Effector memory CD4-positive, alpha-beta T cell (primary cell): ENCODE data around the gene B4GALT5.

Experiments
- DNase-seq, 3 donors: peaks; one replicate each; pipeline ENCODE4 v3.0.0-alpha.2; 2020
- H3K27ac ChIP-seq: 2 replicates; pipeline ENCODE4 v1.7.0; 2013; ENCODE audit warnings: mild to moderate bottlenecking, low read length, moderate library complexity; ENCODE audit not compliant: insufficient read depth, poor library complexity, severe bottlenecking
- H3K27me3 ChIP-seq: replicated peaks from 2 replicates; pipeline ENCODE4 v1.7.0; 2013; ENCODE audit warnings: mild to moderate bottlenecking, low read length; ENCODE audit not compliant: insufficient read depth, control insufficient read depth, poor library complexity, severe bottlenecking
- H3K36me3 ChIP-seq: 2 replicates; pipeline ENCODE4 v1.7.0; 2013; ENCODE audit warnings: mild to moderate bottlenecking, low read length, moderate library complexity; ENCODE audit not compliant: control insufficient read depth, insufficient read depth
- H3K4me1 ChIP-seq: 2 replicates; pipeline ENCODE4 v1.7.0; 2013; ENCODE audit warnings: low read length, mild to moderate bottlenecking; ENCODE audit not compliant: control insufficient read depth, insufficient read depth, poor library complexity, severe bottlenecking
- H3K4me3 ChIP-seq: 2 replicates; pipeline ENCODE4 v1.7.0; 2013; ENCODE audit warnings: low read length, low read depth, mild to moderate bottlenecking; ENCODE audit not compliant: insufficient read depth, poor library complexity, severe bottlenecking
- H3K9me3 ChIP-seq: 2 replicates; pipeline ENCODE4 v1.7.0; 2013; ENCODE audit warnings: mild to moderate bottlenecking, low read length, moderate library complexity; ENCODE audit not compliant: control insufficient read depth

B4GALT5 gene

GRCh38 chr20:49610691-49611538, 102.8 kb downstream of the B4GALT5 start:
- Histone ChIP-seq H3K9me3 (no peaks in the 10 kb centered on the region), H3K4me3 (no peak overlapping the region), H3K27ac (no peak overlapping the region), H3K36me3 (no peaks in the 10 kb centered on the region), H3K27me3 (no peaks in the 10 kb centered on the region), H3K4me1 (peaks cover 6% of the 10 kb centered on the region)
- DNase-seq: peak; percentile 53 to 62 (median 59)

GRCh38 chr20:49608752-49609670, 104.7 kb downstream of the B4GALT5 start:
- no peak overlapping the region for H3K27ac ChIP-seq
- H3K4me1 ChIP-seq: peaks cover 6% of the 10 kb centered on the region
- no peaks in the 10 kb centered on the region for H3K27me3 ChIP-seq
- no peaks in the 10 kb centered on the region for H3K36me3 ChIP-seq
- H3K4me3 ChIP-seq: peak overlapping the region; percentile 33
- no peaks in the 10 kb centered on the region for H3K9me3 ChIP-seq
- DNase-seq: peak; percentile 45 to 55 (median 48)

GRCh38 chr20:49607568-49607967, 106.1 kb downstream of the B4GALT5 start:
- DNase-seq: no peak
- H3K4me1 ChIP-seq: peaks cover 6% of the 10 kb centered on the region

GRCh38 chr20:49603209-49603627, 110.5 kb downstream of the B4GALT5 start:
- no peak for DNase-seq

More at GRCh38 chr20:49607568-49607967, 106.1 kb downstream of the B4GALT5 start:
- no peak overlapping the region for H3K27ac ChIP-seq
- no peak overlapping the region for H3K4me3 ChIP-seq
- no peaks in the 10 kb centered on the region for H3K36me3 ChIP-seq
- H3K9me3 ChIP-seq: no peaks in the 10 kb centered on the region
- no peaks in the 10 kb centered on the region for H3K27me3 ChIP-seq

GRCh38 chr20:49602345-49603208, 111.1 kb downstream of the B4GALT5 start:
- H3K27me3 ChIP-seq: no peaks in the 10 kb centered on the region
- H3K27ac ChIP-seq: no peak overlapping the region
- H3K4me3 ChIP-seq: no peak overlapping the region
- no peak for DNase-seq
- H3K9me3 ChIP-seq: no peaks in the 10 kb centered on the region
- no peaks in the 10 kb centered on the region for H3K36me3 ChIP-seq
- no peaks in the 10 kb centered on the region for H3K4me1 ChIP-seq

More at GRCh38 chr20:49603209-49603627, 110.5 kb downstream of the B4GALT5 start:
- H3K27me3 ChIP-seq: no peaks in the 10 kb centered on the region
- no peak overlapping the region for H3K27ac ChIP-seq
- H3K4me1 ChIP-seq: no peaks in the 10 kb centered on the region
- no peak overlapping the region for H3K4me3 ChIP-seq
- H3K9me3 ChIP-seq: no peaks in the 10 kb centered on the region
- H3K36me3 ChIP-seq: no peaks in the 10 kb centered on the region

- Histone ChIP-seq H3K36me3 (no peaks in the 10 kb centered on the region), H3K4me1 (peaks cover 2% of the 10 kb centered on the region), H3K27ac (no peak overlapping the region), H3K27me3 (no peaks in the 10 kb centered on the region), H3K4me3 (no peak overlapping the region), H3K9me3 (no peaks in the 10 kb centered on the region)
- DNase-seq: no peak
Observed at GRCh38 chr20:49601153-49601924, 112.3 kb downstream of the B4GALT5 start.

- DNase-seq: no peak
- H3K27ac ChIP-seq: no peak overlapping the region
- H3K27me3 ChIP-seq: no peaks in the 10 kb centered on the region
- peaks cover 4% of the 10 kb centered on the region for H3K4me1 ChIP-seq
- H3K36me3 ChIP-seq: no peaks in the 10 kb centered on the region
- no peak overlapping the region for H3K4me3 ChIP-seq
- H3K9me3 ChIP-seq: no peaks in the 10 kb centered on the region
Observed at GRCh38 chr20:49599746-49600113, 113.9 kb downstream of the B4GALT5 start.

- no peaks in the 10 kb centered on the region for H3K9me3 ChIP-seq
- no peak overlapping the region for H3K27ac ChIP-seq
- H3K4me1 ChIP-seq: peaks cover 22% of the 10 kb centered on the region
Observed at GRCh38 chr20:49597825-49598395, 115.8 kb downstream of the B4GALT5 start.

More at GRCh38 chr20:49597825-49598395, 115.8 kb downstream of the B4GALT5 start:
- DNase-seq: no peak
- Histone ChIP-seq H3K27me3 (no peaks in the 10 kb centered on the region), H3K4me3 (no peak overlapping the region), H3K36me3 (no peaks in the 10 kb centered on the region)
